PC-3 (cell line): ENCODE measurements around the gene PRKACA. TPM values are rescaled to one million over a fixed set of nuclear protein-coding genes. Genes with fewer than 3 reads are reported as not detected.

Experiments
- ATAC-seq: fragments of 200-7000 bp; cut with Tn5 transposase; 2 replicates; pipeline ENCODE4 v1.9.1; 2020; ENCODE audit warnings: mild to moderate bottlenecking, moderate library complexity
- BruUV-seq: library from RNA; stranded (reverse); fragments of 400-500 nt; replicated peaks from 2 replicates; lab custom pipeline; 2021; lab: Mats Ljungman, UMichigan
- CTCF ChIA-PET: fragments of 300-600 bp; sonication (Branson Sonifier 250); formaldehyde crosslinking; loops from one replicate; lab custom pipeline; 2022; ENCODE audit warnings: antibody characterized with exemption; lab: Charles Lee
- POLR2A ChIA-PET: fragments of 300-600 bp; sonication (Branson Sonifier 250); formaldehyde crosslinking; loops from one replicate; lab custom pipeline; 2022; ENCODE audit warnings: antibody characterized with exemption; ENCODE audit not compliant: unreplicated experiment; lab: Charles Lee
- DNase-seq: peaks from one replicate; pipeline ENCODE4 v3.0.0-alpha.2; 2015
- H2AFZ ChIP-seq: fragments of 300-600 bp; sonication (generic); 2 replicates; pipeline ENCODE4 v1.6.0; 2016; ENCODE audit warnings: antibody characterized with exemption, low read length
- H3F3A ChIP-seq: fragments of 300-600 bp; sonication (generic); one replicate; pipeline ENCODE4 v1.6.0; 2017; ENCODE audit warnings: antibody characterized with exemption, low read length, control low read depth, mild to moderate bottlenecking; ENCODE audit not compliant: unreplicated experiment
- H3K27ac ChIP-seq: fragments of 300-600 bp; sonication (generic); 2 replicates; pipeline ENCODE4 v1.5.1; 2016; ENCODE audit warnings: mild to moderate bottlenecking, low read length
- H3K27me3 ChIP-seq: fragments of 300-600 bp; sonication (generic); 2 replicates; pipeline ENCODE4 v1.6.1; 2016; ENCODE audit warnings: low read length, mixed read lengths
- H3K36me3 ChIP-seq: fragments of 300-600 bp; sonication (generic); 2 replicates; pipeline ENCODE4 v1.6.1; 2016; ENCODE audit warnings: low read depth, mixed run types, low read length, mixed read lengths
- H3K4me1 ChIP-seq: fragments of 300-600 bp; sonication (generic); 2 replicates; pipeline ENCODE4 v1.5.1; 2016; ENCODE audit warnings: low read length; ENCODE audit not compliant: insufficient read depth
- H3K4me2 ChIP-seq: fragments of 300-600 bp; sonication (generic); 2 replicates; pipeline ENCODE4 v1.6.0; 2016; ENCODE audit warnings: low read length
- H3K4me3 ChIP-seq: fragments of 300-600 bp; sonication (generic); 2 replicates; pipeline ENCODE4 v1.5.1; 2016; ENCODE audit warnings: mild to moderate bottlenecking, low read length, mixed read lengths
- H3K79me2 ChIP-seq: fragments of 300-600 bp; sonication (generic); 2 replicates; pipeline ENCODE4 v1.6.1; 2017; ENCODE audit warnings: low read length, mixed read lengths
- H3K9ac ChIP-seq: fragments of 300-600 bp; sonication (generic); 2 replicates; pipeline ENCODE4 v1.6.0; 2016; ENCODE audit warnings: mild to moderate bottlenecking, low read length
- H3K9me2 ChIP-seq: fragments of 300-600 bp; sonication (generic); replicated peaks from 2 replicates; pipeline ENCODE4 v1.6.1; 2016; ENCODE audit warnings: mixed run types, low read length, mixed read lengths
- H3K9me3 ChIP-seq: fragments of 300-600 bp; sonication (generic); 2 replicates; pipeline ENCODE4 v1.6.1; 2016; ENCODE audit warnings: low read length, mixed read lengths
- H4K20me1 ChIP-seq: fragments of 300-600 bp; sonication (generic); 2 replicates; pipeline ENCODE4 v1.6.1; 2016; ENCODE audit warnings: low read length, mixed read lengths
- CTCF ChIP-seq: fragments of 300-600 bp; sonication (generic); conservative IDR thresholded peaks from 2 replicates; pipeline ENCODE4 v1.5.1; 2017; ENCODE audit warnings: antibody characterized with exemption, low read depth, mild to moderate bottlenecking, low read length
- EZH2 ChIP-seq: fragments of 300-600 bp; sonication (generic); IDR thresholded peaks from one replicate; pipeline ENCODE4 v1.6.1; 2017; ENCODE audit warnings: antibody characterized with exemption, mild to moderate bottlenecking, low read length; ENCODE audit not compliant: unreplicated experiment
- EZH2phosphoT487 ChIP-seq: fragments of 300-600 bp; sonication (generic); IDR thresholded peaks from 2 replicates; pipeline ENCODE4 v1.6.1; 2018; ENCODE audit warnings: mild to moderate bottlenecking, antibody characterized with exemption, low read length, borderline replicate concordance
- intact Hi-C: fragments of 100-400 bp; cut with micrococcal nuclease; formaldehyde crosslinking; loops from 2 replicates; pipeline ENCODE4 v1.9.0; 2023
- total RNA-seq: library from RNA; depleted of rRNA; stranded (reverse); fragments of >200 nt; gene quantifications from 2 replicates; pipeline ENCODE4 v1.2.3, GENCODE V29; 2014

PRKACA gene
- total RNA-seq, 1 experiment from 2014 or later, result 50.2 TPM

- H2AFZ ChIP-seq, result no peak overlapping the region
- no TSS peak for BruUV-seq
- DNase-seq, result no peak
- no peaks in the 10 kb centered on the region for H3K27me3 ChIP-seq
- no peaks in the 10 kb centered on the region for H3F3A ChIP-seq
- no peak overlapping the region for H3K27ac ChIP-seq
- no peaks in the 10 kb centered on the region for H3K4me1 ChIP-seq
- H3K9me2 ChIP-seq, result no peaks in the 10 kb centered on the region
- no peaks in the 10 kb centered on the region for H3K9me3 ChIP-seq
- intact Hi-C loops, result no loop called here
- ChIA-PET POLR2A (no interaction called here), CTCF (no interaction called here)
- no peak for ATAC-seq
- no peak for TF ChIP-seq CTCF
- TF ChIP-seq EZH2, result no peak
- no peak for TF ChIP-seq EZH2phosphoT487
- no peaks in the 10 kb centered on the region for H4K20me1 ChIP-seq
- no peak overlapping the region for H3K9ac ChIP-seq
- H3K4me2 ChIP-seq, result no peak overlapping the region
- peaks cover 14% of the 10 kb centered on the region for H3K36me3 ChIP-seq
- no peaks in the 10 kb centered on the region for H3K79me2 ChIP-seq
- no peak overlapping the region for H3K4me3 ChIP-seq
Measured at GRCh38 chr19:14156122-14156521, 38.6 kb upstream of the PRKACA start.

- Histone ChIP-seq H3K79me2 (no peaks in the 10 kb centered on the region), H3K9ac (no peak overlapping the region), H3K27me3 (no peaks in the 10 kb centered on the region), H3K4me1 (no peaks in the 10 kb centered on the region), H3K4me3 (no peak overlapping the region), H3F3A (no peaks in the 10 kb centered on the region), H2AFZ (no peak overlapping the region), H4K20me1 (no peaks in the 10 kb centered on the region), H3K4me2 (no peak overlapping the region), H3K9me3 (no peaks in the 10 kb centered on the region), H3K36me3 (peaks cover 14% of the 10 kb centered on the region), H3K27ac (no peak overlapping the region), H3K9me2 (no peaks in the 10 kb centered on the region)
- BruUV-seq, result no TSS peak
- TF ChIP-seq EZH2 (no peak), CTCF (no peak), EZH2phosphoT487 (no peak)
- DNase-seq (no peak), ATAC-seq (no peak)
- CTCF ChIA-PET, result no interaction called here
- POLR2A ChIA-PET, result no interaction called here
- intact Hi-C loops, result no loop called here
Measured at GRCh38 chr19:14155371-14155770, 37.8 kb upstream of the PRKACA start.

GRCh38 chr19:14152713-14153112 is 35.2 kb upstream of the PRKACA start:
- no TSS peak for BruUV-seq
- H3K27me3 ChIP-seq, result no peaks in the 10 kb centered on the region
- H3F3A ChIP-seq, result no peaks in the 10 kb centered on the region
- DNase-seq, result no peak
- no peak for ATAC-seq
- no peaks in the 10 kb centered on the region for H3K4me1 ChIP-seq
- no peak overlapping the region for H3K9ac ChIP-seq
- H3K79me2 ChIP-seq, result no peaks in the 10 kb centered on the region
- H3K36me3 ChIP-seq, result peaks cover 9% of the 10 kb centered on the region; the same call in 1 of the 2 replicates
- no peaks in the 10 kb centered on the region for H3K9me2 ChIP-seq
- ChIA-PET POLR2A (no interaction called here), CTCF (no interaction called here)
- no peak overlapping the region for H2AFZ ChIP-seq
- no peak overlapping the region for H3K27ac ChIP-seq
- intact Hi-C loops, result no loop called here
- no peak overlapping the region for H3K4me3 ChIP-seq
- H3K4me2 ChIP-seq, result no peak overlapping the region
- no peaks in the 10 kb centered on the region for H4K20me1 ChIP-seq
- no peak for TF ChIP-seq EZH2
- TF ChIP-seq EZH2phosphoT487, result no peak
- no peak for TF ChIP-seq CTCF
- no peaks in the 10 kb centered on the region for H3K9me3 ChIP-seq
